Activated T-cell treated with anti-CD3 and anti-CD28 coated beads for 48 hours (primary cell): Measurements from ENCODE around the gene LRRN4.

Source experiments
- DNase-seq: peaks from one replicate; pipeline ENCODE4 v3.0.0-alpha.2; 2020; ENCODE audit warnings: low read depth

Gene LRRN4

DNA sequence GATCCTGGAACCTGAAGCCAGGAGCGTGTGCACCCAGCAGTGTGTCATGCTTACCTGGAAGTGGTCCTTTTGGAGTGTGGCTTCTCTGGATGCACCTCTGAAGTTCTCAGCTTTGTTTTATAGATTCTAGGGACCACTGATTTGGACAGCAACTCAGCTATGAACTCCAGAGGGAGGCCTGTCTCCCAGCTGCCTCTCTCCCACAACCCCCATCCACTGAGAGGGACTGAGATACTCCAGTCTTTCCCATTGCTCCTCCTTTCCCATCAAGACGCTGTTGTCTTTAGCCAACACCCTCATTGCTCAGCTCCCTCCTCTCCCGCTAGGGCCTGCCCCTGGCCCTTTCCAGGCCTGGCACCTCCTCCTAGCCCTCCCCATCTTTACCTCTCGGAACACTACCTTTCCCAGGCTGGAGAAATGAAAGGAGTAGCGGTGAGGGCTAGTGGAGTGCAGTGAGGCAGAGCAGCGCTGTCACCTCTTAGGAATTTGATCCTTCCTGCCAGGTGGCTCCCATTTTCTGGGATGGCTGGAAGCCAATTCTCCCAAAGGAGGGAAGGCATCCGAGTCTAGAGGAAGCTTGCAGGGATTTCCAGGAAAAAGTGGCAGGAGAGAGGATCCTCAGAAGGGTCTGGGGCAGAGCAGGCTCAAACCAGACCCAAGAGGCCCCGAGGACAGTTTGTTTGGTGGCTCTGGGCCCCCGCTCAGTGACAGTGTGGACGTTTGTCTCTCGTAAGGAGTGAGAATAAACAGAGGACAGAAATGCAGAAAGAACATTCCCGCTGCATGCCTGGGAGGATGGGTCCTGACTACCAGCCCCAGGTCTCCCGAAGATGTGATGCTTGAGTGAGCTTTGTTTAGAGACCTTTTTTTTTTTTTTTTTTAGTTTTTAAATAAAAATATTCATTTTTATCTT, at the start of gene LRRN4:
TSS of gene LRRN4 (minus strand) at position 285 of the 913 bp plus-strand sequence. CDS start 1,261 bp downstream, outside the sequence.
- DNase-seq = no peak

DNA sequence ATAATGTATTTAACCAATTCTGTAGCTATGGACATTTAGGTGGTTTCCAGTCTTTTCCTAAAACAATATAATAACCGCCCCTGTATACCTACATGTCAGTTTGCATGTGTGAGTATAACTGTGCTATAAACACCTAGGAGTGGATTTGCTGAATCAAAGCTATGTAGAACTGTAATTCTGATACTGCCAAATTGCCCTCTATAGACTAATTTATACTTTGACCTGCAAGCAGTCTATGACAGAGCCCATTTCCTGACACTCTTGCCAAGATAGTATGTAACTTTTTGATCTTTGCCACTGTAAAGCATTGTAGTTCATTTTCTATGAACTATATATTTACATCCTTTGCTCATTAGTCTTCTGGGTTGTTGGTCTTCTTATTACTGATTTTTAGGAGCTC, 49.4 kb upstream of the LRRN4 start:
- no peak for DNase-seq

DNA sequence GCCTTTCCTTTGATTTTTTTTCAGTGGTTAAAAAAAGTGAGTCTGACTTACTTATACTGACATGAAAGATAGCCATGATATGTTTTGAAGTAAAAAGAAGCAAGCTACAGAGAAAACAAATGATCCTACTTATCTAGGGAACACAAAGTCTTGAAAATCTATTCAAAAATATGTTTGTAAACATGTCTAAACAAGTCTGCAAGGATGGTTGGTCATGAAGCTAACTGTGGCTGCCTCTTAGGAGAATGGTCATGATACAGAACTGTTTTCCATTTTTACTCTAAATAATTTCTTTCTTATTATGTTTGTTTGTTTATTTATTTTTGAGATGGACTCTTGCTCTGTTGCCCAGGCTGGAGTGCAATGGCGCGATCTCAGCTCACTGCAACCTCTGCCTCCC, 47.5 kb upstream of the LRRN4 start:
- DNase-seq = no peak

DNA sequence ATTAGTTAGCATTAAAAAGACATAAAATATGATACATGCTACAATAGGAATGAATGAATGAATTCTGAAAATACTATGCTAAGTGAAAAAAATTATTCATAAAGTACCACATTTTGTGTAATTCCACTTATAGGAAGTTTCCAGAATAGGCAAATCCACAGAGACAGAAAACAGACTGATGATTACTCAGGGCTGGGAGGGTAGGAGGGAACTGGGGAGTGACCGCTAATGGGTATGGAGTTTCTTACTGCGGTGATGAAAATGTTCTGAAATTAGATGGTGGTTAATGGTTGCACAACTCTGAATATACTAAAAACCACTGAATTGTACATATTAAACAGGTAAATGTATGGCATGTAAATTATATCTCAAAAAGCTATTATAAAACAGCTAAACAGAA, 46.4 kb upstream of the LRRN4 start:
- no peak for DNase-seq

DNA sequence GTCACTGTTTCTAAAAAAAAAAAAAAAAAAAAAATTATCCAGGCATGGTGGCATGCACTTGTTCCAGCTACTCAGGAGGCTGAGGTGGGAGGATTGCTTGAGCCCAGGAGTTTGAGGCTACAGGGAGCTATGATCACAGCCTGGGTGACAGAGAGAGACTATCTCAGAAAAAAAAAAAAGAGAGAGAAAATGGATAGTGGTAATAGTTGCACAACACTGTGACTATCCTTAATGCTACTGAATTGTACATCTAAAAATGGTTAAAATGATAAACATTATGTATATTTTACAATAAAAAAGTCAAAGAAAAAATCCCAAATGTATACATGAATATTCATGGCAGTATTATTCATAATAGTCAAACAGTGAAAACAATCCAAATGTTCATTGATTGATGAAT, 46.0 kb upstream of the LRRN4 start:
- no peak for DNase-seq

DNA sequence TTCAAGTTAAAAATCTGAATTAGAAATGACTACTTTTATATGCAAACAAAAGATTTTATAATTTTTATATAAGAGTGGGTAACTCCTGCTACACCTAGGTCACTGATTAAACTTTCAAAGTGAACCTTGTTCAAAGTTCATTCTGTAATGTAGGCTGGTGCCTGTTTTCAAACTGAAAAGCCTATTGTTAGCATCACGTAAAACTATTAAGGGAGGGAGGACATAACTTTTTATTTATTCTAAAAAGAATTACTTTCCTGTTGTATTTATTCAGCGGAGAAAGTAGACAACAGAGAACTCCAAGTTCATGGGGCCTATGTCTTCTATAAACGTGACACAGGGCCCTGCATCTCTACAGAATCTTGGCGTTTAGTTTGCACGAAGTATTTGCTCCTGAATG, 41.5 kb upstream of the LRRN4 start:
- DNase-seq = no peak

DNA sequence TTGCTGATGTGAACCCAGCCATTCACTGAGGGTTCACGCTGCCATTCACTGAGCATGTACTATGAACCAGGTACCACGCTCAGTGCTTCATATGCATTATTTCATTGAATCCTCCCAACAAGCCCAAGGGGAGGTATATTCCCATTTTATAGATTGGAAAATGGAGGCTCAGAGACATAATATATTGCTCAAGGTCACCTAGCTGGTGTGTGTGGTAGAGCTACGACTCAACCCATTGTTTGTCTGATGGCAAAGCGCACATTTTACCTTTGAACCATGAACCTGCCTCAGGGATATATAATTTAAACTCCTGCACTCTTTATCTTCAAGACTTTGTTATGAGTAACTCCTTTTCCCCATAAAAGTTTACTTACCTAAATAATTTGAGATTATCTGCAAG, 40.7 kb upstream of the LRRN4 start:
- no peak for DNase-seq

DNA sequence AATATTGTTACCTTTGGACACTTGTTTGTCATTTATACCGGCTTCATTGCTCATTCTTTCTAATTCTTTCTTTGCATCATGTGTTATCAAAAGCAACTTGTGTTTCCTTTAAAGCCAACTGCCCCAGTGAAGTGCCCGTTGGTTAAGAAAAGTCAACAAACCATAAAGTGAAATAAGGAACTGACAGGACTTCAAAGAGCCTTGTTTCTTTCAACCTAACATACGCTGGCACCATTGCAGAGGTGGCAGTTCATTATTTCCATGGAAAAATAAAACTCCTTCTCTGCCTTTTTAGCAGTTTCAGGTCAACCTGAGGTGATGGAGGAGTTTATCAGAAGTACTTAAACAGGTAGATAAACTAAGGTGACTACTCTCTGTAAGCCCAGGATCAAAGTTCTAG, 40.2 kb upstream of the LRRN4 start:
- DNase-seq = no peak

DNA sequence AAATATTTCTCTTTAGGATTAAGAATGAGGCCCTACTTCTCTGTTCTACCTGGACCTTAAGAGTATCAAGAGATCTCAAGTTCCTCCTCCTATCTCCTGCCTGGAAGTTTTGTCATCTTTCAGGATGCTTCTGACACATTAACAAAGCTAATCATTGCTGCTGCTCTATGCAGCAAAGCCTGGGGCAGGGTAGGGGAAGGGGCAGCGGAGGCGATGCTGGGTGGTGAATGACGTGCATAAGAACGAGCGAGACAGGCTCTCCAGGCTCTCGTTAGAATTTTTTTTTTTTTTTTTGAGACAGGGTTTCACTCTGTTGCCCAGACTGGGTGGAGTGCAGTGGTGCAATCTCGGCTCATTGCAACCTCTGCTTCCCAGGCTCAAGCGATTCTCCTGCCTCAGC, 37.8 kb upstream of the LRRN4 start:
- no peak for DNase-seq

DNA sequence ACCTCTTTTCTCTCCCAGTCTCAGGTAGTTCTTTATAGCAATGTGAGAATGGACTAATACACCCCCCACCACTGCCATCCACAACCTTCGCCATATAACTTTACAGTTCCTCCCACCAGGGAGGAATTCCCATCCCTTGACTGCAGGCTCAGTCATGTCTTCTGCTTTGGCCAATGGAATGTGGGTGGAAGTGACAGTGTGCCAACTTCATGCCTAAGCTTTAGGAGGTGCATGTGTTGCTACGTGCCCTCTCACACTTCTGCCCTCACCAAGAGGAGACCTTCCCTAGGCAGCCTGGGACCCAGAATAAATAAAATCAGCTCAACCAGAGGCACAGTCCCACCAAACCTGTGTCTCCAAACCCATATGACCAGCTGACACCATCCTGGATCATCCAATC, 33.0 kb upstream of the LRRN4 start:
- no peak for DNase-seq

DNA sequence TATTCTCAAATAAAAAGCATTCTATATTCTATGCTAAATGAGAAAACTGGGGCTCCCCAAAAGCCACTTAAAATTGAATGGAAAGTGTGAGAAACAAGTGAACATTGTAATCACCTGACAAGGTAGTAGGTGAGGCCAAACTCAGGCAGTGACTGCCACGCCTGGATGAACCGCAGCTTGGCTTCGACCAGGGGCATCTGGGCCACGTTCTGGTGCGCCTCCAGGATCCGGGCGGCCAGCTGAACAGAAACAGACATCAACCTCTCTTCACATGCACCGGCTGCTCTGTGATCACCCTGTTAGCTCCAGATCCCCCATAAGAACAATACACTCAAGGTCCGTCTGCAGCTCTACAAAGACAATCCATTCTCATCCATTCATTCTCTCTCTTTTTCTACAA, 30.1 kb upstream of the LRRN4 start:
- no peak for DNase-seq

DNA sequence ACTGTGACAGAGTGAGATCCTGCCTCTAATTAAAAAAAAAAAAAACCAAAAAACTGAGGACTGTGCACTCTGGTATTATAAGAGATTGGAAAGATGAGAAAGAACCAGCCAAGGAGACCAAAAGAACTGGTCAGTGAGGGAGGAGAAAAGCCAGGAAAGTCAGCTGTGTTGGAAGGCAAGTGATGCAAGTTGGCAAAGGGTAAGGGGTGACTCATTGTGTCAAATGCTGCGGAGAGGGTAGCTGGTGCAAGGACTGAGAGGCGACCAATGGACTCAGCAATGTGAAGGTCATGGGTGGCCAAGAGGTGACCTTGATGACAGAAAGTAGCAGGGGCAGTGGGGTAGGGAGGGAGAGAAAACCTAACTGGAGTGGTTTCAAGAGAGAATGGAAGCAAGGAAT, 27.4 kb upstream of the LRRN4 start:
- DNase-seq = no peak

DNA sequence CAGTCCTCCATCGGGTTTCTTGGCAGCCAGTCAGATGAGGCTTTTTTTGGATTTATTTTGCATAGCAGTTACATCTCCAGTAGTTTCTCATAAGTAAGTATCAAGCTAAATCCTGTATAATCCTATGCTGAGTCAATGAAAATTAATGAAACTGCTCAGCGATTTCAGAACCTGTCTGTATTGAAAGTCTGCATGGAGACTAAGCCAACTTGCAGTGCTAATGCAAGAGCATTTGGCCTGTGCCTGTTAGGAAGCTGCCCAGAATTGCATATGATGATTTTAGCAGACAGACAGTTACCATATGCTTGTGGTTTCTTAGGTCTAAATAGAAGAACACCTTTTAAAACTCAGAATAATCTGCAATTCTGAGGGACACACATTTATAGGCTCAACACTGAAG, 25.2 kb upstream of the LRRN4 start:
- DNase-seq = no peak

DNA sequence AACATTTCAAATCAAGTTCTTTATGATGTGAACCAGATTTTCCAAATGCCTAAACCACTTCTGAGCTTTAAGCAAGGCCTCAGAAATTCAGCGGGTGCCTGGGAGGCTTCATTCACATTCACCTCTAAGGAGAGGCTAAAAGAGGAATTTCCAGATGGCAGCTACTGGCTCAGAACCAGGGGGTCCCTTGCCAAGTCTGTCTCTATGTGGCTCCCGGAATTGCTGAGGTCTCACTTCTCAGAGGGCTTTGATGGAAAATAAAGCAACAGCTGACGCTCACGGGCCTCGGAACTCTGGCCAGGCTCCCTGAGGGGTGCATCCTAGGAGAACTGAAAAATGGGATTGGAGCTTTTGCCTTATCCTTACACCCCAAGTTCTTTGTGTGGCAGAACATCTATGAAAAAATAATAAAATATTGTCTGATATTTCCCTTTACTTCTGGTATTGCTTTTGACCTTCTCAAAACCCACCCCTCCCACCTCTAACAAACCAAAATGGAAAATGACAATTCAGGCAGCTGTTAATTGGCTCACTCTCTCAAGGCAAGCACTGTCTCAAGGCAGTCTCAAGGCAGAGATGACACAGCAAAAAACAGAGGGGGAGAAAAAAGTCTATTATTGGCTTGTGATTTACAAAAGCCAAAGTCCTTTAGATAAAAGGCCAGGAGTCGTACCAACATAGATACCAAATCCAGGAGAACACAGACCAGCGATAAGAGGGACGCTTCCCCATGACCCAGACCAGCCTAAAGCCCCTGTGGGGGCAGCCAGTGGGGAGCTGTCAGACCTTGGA, 21.8 kb upstream of the LRRN4 start:
- no peak for DNase-seq

DNA sequence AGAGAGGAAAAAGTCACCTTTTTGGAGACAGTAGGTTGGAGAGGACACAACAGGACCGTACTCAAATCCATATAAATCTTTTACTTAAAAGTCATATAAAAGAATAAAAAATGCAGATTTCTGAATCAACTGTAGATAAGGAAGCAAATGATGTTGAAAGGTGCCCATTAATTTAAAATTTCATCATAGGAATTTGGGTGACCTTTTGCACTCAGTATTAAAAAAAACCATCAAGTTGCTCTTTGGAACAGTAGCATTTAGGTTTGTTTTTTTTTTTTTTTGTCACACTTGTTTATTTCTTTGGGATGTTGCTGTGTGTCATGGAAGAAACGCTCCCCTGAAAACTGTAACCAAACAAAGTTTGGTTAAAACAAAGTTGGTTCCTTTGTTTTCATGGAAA, 20.9 kb upstream of the LRRN4 start:
- no peak for DNase-seq

DNA sequence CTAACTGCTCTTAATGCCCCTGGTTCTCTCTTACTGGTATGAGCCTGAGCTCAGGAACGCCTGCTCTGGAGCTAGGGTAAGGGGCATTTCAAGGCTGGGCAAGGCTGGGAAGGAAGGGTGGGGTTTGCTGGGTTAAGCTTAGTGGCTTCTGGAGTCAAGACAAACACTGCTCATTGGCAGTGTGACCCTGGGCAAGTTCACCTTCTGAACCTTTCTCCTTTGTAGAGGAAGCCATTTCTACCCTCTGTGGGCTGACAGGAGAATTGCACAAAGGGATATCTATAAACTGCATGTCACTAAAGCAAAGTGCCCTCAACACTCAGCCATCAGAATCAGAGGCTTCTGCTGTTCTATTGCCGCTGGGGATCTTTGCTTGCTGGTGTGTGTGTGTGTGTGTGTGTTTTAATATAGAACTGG, 20.3 kb upstream of the LRRN4 start:
- no peak for DNase-seq

DNA sequence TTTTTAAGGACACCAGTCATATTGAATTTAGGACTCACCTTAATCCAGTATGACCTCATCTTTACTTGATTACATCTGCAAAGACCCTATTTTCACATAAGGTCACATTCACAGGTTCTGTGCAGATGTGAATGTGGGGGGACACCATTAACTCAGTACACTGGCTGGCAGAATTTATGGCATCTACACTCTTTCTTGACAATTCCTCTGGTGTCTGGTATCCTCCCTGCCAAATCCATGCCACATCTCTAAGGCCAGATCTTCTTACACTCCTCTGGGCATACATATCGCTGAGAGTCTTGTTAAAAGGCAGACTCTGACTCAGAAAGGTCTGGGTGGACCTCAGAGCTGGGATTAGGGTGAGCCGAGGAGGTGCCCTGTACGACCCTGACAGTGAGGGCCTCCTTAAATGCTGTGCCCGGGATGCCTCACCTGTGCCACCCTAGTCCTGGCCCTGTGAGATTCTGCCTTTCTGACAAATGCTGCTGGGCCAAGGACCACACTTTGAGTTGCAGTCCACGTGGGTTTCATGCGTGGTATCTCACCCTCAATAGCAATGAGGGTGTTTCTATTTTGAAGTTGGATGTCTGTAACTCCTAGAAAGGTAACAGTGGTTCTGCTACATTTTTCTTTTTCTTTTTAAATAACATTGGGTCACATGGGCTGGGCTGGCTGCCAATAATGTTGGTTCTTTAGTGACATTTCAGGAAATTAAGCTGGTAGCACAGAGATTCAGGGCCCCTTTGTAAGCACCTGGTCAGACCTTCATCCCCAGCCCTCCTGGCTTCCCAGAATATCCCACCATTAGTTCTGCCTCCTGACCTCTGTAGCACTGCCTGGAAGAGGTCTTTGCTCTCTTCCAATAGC, 17.2 kb upstream of the LRRN4 start:
- no peak for DNase-seq

DNA sequence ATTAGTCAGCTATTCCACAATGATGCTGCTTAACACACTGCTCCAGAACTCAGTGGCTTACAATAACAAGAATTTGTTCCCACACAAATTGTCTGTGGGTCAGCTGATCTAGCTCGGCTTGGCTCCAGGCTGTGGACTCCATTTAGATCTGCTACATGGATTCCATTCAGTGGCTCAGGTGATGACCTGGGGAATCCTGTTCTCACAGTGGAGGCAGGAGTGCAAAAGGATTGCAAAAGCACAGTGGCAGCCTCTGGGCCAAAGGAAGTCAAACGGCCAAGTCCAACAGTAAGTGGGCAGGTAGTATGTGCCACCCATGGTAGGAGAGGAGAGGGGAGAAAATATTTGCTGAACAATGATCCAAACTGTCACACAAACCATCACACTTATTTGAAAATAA, 15.8 kb upstream of the LRRN4 start:
- no peak for DNase-seq

DNA sequence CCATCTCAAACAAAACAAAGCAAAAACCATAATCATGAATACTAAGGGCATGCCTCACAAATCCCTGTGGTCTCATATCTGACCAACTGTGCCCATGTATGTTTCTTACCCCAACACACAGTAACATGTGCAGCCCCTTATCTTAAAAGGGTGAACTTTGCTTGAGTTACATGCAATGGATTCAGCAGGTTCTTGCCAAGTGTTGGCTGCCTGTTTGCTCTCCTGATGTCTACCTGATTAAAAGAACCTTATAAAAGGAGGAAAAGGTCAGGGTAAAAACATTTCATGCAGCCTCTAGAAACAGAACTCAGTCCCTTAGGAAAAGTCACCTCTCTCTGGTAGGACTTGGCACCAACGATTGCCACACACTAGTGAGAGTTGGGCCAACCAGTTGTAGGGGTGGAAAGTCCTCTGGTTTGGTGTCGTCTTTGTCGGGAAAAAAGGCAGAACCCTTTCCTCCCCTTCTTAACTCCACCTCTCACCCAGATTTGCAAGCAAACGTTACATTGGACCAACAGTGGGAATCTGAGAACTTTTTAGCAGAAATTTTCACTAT, 14.0 kb upstream of the LRRN4 start:
- no peak for DNase-seq

DNA sequence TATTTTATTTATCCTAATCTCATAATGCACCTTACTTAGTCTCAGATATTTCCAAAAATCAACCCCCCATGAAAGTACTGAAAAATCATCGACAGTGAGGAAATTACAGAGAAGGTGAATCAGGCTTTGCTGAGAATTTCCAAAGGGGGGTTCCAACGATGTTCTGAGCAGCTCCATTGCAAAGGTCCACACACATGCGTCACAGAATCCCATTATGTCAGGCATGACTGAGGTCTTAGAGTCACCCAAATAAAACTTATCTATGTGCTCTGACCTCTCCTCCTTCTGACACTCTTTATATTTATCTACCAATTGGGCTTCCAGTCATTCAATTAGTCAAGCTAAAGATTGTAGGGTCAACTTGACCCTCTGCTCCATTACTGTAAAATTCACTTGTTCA, 12.7 kb upstream of the LRRN4 start:
- no peak for DNase-seq

DNA sequence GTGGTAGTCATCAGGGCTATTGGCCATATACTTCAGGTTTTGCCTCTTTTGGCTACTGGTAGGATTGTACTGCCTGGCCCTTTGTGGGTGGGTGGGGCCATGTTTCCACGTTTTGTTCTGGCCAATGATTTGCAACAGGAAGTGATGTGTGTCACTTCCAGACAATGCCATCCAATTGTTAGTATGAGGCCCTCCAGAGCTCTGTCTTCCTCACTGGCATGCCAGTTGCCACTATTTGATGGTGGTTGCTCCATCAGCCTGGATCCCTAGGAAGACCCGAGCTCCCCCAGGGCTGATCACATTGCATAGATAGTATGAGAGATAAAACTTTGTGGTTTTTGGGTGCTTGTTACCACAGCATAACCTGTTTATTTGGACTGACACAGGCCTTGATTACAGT, 7.7 kb upstream of the LRRN4 start:
- DNase-seq = no peak

DNA sequence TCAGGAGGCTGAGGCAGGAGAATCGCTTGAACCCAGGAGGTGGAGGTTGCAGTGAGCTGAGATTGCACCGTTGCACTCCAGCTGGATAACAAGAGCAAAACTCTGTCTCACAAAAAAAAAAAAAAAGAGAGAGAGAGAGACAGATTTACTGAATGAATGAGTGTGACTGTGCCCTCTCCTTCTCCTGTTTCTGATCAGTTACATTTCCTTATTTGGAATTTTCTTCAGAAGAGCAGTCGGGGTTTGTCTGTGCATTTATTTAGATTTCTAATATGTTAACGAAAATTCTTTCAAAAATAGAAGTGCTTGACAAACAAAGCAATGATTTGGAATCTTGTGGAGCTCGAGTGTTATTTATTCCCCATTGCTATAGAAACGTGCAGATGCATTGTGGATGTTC, 6.4 kb upstream of the LRRN4 start:
- no peak for DNase-seq
